SK-N-SH (cell line): ENCODE measurements around the gene IFT20.

ENCODE experiments used
- CTCF ChIP-seq: fragments of 200-600 bp; sonication (generic); IDR thresholded peaks from 2 replicates; pipeline ENCODE4 v1.6.1; 2017; ENCODE audit warnings: antibody characterized with exemption, mild to moderate bottlenecking, moderate library complexity
- EP300 ChIP-seq, 2 experiments: IDR thresholded peaks; 2 replicates each; pipeline versions ENCODE4 v1.4.0 to v1.6.1; 2012; ENCODE audit warnings: borderline replicate concordance in 1 of 2, low read depth in 1 of 2, low read length in 1 of 2
- FOXJ3 ChIP-seq: sonication (generic); formaldehyde crosslinking; IDR thresholded peaks from 2 replicates; pipeline ENCODE4 v1.5.1; 2020; ENCODE audit warnings: mild to moderate bottlenecking, missing genetic modification reagents
- NRF1 ChIP-seq: IDR thresholded peaks from 2 replicates; pipeline ENCODE4 v1.6.1; 2012; ENCODE audit warnings: low read depth, mild to moderate bottlenecking, low read length
- POLR2AphosphoS5 ChIP-seq: IDR thresholded peaks from 2 replicates; pipeline ENCODE4 v1.6.1; 2012; ENCODE audit warnings: low read depth, low read length
- SMC3 ChIP-seq: IDR thresholded peaks from 2 replicates; pipeline ENCODE4 v1.6.1; 2012; ENCODE audit warnings: low read depth, low read length, improper control_type of control experiment
- TEAD4 ChIP-seq: IDR thresholded peaks from 2 replicates; pipeline ENCODE4 v1.4.0; 2012; ENCODE audit warnings: mild to moderate bottlenecking, borderline replicate concordance; ENCODE audit not compliant: insufficient read depth
- YY1 ChIP-seq: IDR thresholded peaks from 2 replicates; pipeline ENCODE4 v1.4.0; 2012; ENCODE audit warnings: low read depth, mild to moderate bottlenecking

- TF ChIP-seq POLR2AphosphoS5, result no peak
- no peak for TF ChIP-seq CTCF
- no peak for TF ChIP-seq EP300 (IDR thresholded peaks at IDR 0.05; ENCODE audit: borderline replicate concordance in 1 of 2, low read depth in 1 of 2, low read length in 1 of 2)
- TF ChIP-seq FOXJ3, result no peak
- no peak for TF ChIP-seq YY1
- no peak for TF ChIP-seq TEAD4
- no peak for TF ChIP-seq NRF1
- TF ChIP-seq SMC3, result no peak
Measured at GRCh38 chr17:28344011-28344410, 8.7 kb upstream of the IFT20 start.
